Retina (tissue), 1 donor: ENCODE data around the gene CCDC144A.
"Not testable (repeated sequence)": the region's sequence is repeated elsewhere in the genome, so short reads cannot be mapped to it uniquely, and the experiment has no call there.

Experiments
- DNase-seq: peaks from one replicate; pipeline ENCODE4 v3.0.0-alpha.2; 2016

The CCDC144A gene

DNA sequence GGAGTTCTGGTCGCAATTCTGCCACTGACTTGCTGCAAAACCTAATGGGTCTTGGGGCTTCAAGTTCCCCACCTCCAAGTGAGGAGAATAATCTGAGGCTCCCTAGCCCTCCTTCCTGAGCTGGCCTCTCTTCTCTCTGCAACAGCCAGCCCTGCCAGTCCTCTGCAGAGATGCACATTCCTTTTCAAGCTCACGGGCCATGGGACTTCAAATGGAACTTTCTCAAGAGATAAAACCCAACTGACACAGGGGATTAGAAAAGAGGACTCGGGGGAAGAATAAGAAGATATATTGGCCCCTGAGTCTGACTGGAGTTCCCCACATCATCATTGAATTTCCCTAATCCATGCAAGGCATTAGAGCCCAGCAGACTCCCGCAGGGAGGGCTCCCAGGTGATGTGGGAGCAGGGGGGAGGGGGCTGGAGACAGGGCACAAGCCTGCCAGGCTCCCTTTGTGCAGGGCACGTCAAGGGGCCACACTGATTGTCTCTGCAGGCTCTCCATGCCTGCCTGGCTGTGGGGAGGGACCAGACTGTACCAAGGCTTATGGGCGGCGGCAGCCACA, 131.0 kb downstream of the CCDC144A start:
- DNase-seq = no peak

- not testable (repeated sequence) for DNase-seq
Observed at GRCh38 chr17:16822133-16822532, 132.1 kb downstream of the CCDC144A start.

DNA sequence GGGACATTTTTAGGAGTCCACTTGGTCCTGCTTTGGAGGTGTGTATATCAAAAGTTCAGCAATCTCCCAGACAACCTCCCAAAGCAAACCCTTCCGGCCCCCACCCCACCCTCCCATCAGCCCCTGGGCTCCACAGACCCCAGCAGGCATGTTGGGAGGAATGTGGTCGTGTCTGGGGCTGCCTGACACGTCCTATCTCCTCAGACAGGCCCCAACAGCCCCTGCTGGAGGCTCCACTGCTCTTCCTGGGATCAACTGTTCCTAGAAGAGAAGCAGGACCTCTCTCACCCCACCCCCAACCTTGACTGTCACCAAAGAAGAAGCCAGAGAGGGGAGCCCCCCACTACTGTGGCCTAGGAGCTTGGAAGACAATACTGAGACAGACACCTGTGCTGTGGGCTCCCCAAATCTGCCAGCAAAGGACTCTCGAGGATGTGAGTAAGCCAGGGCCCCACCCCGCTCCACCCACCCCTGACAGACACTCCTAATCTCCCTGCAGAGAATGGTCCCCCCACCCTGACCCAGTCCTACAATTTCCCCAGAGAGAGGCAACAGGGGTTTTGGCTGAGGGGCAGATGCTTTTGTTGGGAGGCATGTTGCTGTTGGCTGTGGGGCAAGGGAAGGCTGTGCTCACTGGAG, 133.8 kb downstream of the CCDC144A start:
- not testable (repeated sequence) for DNase-seq
